LNCaP clone FGC (cell line): ENCODE data around the gene PTCH2.
"Not testable (repeated sequence)": the region's sequence is repeated elsewhere in the genome, so short reads cannot be mapped to it uniquely, and the experiment has no call there.

Source experiments
- DNase-seq: peaks from one replicate; pipeline ENCODE4 v3.0.0-alpha.2; 2011; ENCODE audit warnings: low read depth
- H3K4me3 ChIP-seq: 2 replicates; pipeline ENCODE4 v1.5.1; 2011; ENCODE audit warnings: mild to moderate bottlenecking, low read depth, low read length, control low read depth
- CTCF ChIP-seq: IDR thresholded peaks from 2 replicates; pipeline ENCODE4 v1.5.1; 2012; ENCODE audit warnings: mild to moderate bottlenecking; ENCODE audit not compliant: control insufficient read depth, insufficient read depth; ENCODE audit errors: extremely low read depth

Gene PTCH2

GRCh38 chr1:44842486-44842861 lies 579 bp downstream of the PTCH2 start:
- H3K4me3 ChIP-seq: no peak overlapping the region
- no peak for DNase-seq
- no peak for TF ChIP-seq CTCF

DNA sequence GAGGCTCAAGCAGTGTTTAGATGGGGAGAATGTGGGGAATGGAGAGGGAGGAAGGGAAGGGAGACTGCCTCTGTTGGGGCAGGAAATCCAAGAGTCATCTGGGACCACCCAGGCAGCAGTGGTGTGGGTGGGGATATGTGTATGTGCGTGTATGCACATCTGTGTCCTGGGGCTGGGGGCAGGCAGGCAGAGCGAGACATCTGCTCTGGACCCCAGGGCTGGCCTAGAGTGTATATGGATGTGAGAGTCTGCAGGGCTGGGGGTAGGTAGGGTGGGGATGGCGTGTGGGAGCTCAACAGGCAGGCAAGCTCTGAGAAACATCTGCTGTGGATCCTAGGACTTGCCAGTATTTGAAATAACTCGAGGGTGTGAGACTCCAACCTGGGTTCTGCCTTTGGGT lies 3.5 kb downstream of the PTCH2 start:
- DNase-seq: no peak
- no peak for TF ChIP-seq CTCF
- no peak overlapping the region for H3K4me3 ChIP-seq

DNA sequence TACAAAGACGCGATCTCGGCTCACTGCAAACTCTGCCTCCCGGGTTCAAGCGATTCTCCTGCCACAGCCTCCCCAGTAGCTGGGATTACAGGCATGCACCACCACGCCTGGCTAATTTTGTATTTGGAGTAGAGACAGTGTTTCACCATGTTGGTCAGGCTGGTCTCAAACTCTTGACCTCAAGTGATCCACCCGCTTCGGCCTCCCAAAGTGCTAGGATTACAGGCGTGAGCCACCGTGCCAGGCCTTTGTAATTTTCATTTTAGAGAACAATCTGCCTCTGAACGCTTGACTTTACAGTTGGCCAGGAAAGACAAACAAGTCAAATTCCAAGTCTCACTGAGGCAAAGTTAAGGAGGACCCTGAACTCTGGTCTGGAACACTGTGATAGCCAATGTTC lies 4.8 kb downstream of the PTCH2 start:
- DNase-seq, H3K4me3 ChIP-seq: not testable (repeated sequence)

DNA sequence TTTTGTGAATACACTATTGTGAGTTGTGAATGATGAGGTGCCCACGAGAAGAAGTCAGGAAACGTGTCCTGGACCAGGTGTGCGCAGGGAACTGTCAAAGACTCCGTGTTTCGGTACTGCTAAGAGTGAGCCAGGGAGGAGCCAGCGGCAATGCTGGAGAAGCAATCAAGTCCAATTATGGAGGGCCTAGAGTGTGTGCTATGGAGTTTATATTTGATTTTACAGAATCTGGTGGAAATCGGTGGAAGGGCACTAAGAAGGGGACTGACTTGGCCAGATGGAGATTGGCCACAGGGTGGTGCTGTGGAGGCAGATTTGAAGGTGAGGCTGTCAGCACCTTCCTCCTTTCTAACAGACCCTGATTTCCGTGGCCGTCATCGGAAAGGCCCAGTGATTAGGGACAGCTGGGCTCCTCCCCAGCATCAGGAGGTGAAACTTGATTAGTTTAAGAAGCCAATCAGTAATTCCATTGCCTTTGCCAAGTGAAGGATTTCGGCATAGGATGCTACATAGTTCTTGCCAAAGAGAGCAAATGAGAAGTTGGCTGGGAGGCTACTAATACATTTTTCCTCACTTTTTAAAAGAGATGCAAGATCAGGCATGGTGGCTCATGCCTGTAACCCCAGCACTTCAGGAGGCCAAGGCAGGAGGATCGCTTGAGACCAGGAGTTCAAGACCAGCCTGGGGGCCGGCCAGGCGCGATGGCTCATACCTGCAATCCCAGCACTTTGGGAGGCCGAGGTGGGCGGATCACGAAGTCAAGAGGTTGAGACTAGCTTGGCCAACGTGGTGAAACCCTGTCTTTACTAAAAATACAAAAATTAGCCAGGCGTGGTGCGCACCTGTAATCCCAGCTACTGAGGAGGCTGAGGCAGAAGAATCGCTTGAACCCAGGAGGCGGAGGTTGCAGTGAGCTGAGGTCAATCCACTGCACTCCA lies 7.0 kb downstream of the PTCH2 start:
- TF ChIP-seq CTCF: peak; percentile 84
- peak; percentile 49 for DNase-seq
- no peak overlapping the region for H3K4me3 ChIP-seq

- DNase-seq: no peak
- H3K4me3 ChIP-seq: no peak overlapping the region
- no peak for TF ChIP-seq CTCF
Measured at GRCh38 chr1:44834328-44834727, 8.7 kb downstream of the PTCH2 start.

GRCh38 chr1:44832056-44832705 lies 10.9 kb downstream of the PTCH2 start:
- TF ChIP-seq CTCF: no peak
- H3K4me3 ChIP-seq: no peak overlapping the region
- no peak for DNase-seq

GRCh38 chr1:44831516-44831915 lies 11.5 kb downstream of the PTCH2 start:
- no peak overlapping the region for H3K4me3 ChIP-seq
- no peak for TF ChIP-seq CTCF
- no peak for DNase-seq
